COLO829 (cell line): ENCODE data around the gene TBC1D2B.

Experiments used
- DNase-seq: peaks from one replicate; pipeline ENCODE4 v3.0.0; 2012; ENCODE audit warnings: low spot score

Gene TBC1D2B

DNA sequence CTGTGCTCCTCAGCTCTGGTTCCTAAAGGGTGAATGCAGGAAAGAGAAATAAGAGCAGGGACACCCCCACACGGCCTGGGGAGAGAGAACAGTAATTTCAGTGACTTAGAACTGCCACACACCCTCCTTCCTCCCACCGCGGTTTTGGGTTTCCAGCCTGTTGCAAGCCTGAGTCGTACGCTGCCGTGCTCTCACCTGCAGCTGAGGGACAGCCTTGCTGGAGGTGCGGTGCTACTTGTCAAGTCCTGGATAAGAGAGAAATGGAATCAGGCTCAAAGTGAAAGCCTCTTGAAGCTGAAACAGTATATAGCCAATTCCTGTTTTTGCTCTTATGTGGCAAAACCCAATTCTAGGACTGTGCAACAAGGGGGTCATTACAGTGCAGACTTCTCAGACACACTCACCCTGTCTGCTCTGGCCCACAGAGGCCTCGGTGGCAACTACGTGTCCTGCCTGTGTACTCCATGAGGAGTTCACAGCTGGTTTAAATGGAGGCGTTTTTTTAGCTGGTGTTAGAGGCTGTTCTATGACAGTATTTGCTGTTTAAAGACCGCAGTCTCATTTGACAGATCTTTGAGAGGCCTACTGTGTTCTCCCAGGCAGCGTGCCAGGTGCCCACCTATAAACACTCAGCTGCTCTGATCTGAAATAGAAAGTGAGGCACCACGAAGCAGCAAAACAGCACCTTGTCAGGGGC is 42.9 kb downstream of the TBC1D2B start:
- DNase-seq = no peak

DNA sequence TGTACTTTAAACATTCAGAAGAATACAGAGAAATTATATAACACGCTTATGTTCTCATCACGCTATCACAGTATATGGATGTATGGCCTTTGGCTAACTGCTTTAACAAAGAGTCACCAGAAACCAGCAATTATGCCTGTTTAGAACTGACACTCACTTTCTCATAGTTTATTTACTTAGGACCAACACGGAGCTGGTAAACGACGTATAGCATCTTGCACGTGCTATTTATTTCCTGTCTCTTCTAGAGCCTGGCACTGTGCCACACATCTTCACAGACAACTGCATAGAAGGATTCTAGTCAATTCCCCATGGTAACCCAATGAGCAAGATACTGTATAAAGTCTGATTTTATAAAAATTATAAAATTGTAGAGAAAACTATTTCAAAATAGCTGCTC is 43.6 kb downstream of the TBC1D2B start:
- DNase-seq = no peak

DNA sequence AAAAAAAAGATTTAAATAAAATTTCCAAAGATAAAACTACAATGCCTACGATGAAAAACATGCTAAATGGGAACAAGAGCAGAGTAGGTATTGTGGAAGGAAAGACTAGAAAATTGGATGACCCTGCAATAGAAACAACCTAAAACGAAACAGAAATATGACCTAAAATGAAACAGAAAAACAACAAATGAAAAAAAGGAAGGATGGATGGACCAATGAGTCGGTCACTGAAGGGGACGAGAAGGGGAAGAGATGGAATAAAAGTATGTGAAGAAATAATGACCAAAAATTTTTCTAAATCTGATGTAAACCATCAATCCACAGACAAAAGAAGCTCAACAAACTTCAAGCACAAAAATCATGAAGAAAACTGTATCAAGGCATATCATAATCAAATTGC is 44.8 kb downstream of the TBC1D2B start:
- no peak for DNase-seq

DNA sequence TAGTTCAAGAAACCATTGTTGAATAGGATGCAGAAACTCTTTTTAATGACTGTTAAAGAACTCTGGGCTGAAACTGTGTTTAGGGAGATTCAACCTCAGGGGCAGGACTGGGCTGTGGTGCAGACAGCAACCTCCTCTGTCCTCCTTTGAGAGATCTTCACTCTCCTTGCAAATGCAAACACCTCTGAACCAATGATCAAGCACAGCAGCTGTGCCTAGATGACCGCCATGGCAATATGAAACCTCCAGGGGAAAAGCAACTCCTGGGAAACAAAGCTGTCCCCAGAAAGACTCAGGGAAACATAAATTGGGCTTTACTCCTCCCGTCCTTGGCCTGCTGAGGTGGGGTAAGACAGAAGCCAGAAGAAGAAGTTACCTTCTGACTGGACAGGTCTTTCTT is 52.6 kb downstream of the TBC1D2B start:
- no peak for DNase-seq

DNA sequence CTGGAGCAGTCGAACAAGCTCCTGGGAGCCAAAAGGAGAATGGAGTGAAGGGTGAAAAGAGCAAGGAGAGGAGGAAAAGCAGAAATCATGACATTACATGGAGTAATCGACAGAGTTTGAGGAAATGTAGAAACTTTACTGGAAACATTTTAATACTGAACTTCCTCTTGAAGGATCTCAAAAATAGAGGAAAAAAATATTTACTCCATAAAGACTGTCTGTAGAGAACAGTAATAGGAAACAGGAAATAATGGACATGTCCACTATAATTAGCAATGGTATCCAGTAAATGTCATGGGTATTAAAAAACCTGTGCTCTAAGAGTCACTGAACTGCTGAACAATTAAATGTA is 53.0 kb downstream of the TBC1D2B start:
- DNase-seq = no peak

DNA sequence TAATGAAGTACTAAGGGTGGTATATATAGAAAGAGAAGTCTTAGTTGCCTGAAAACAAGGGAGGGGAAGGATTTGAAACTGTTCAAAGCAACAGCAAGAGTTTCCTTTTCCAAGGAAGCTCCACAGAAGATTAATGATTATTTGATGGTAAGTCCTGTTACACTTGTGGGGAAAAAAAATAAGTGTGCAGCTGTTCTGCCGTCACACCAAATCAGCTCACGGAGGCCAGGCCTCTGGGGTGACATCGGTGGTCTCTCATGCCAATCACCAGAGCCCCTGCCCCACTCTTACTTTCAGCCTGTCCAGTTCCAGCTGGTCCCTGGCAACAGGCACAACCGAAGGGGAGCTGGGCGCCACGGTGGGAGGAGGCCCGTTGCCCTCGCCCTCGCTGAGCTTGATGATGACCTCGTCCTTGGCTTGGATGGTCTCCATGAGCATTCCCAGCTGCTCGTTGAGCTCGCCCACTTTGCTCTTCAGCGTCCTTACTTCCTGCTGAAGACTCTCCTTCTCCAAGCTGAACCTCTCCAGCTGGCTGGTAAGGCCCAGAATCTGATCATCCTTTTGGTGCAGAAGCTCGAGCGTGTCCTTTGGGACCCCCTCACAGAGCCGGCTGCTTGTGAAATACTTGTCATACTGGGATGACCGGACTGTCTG is 53.5 kb downstream of the TBC1D2B start:
- DNase-seq = no peak

DNA sequence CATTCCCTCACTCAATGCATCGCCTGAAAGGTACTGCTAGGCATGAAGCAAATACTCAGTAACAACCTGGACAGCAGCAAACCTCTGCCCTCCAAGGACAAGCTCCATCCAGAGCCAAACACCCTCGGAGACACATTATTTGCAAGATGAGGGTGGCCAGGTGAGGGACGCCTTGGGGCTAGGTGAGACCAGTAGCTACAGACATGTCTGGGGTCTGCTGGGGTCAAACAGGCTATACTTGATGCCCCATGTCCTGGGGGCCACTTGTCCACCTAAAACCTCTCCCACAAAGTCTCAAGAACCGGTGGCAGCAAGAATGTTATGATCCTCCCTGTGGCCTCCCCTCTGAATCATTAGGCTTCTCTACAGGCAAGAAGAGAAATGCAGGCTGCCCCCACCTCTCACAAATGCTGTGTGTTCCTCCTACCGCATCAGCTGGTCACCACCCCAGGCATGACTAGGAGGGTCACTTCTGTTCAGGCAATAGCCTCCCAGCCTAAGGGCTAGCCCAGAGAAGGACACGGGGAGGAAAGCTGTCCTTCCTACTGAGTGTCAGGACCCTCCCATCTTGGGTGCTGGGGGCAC is 54.3 kb downstream of the TBC1D2B start:
- no peak for DNase-seq

DNA sequence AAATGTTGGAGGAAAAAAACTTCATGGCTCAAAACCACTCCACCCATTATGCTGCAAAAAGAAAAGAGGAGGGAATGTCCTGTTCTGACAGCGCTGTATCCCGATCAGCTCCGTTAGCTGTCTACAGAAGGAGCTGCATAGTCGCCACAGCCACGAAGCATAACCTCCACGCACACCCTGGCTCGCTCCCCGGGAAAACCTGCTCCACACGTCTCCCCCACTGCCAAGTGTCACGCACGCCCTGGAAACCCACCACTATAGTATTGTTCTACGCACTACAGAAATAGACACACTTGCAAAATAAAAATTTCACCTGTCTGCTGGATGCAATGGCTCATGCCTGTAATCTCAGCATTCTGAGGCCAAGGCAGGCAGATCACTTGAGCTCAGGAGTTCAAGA is 55.8 kb downstream of the TBC1D2B start:
- DNase-seq = no peak

DNA sequence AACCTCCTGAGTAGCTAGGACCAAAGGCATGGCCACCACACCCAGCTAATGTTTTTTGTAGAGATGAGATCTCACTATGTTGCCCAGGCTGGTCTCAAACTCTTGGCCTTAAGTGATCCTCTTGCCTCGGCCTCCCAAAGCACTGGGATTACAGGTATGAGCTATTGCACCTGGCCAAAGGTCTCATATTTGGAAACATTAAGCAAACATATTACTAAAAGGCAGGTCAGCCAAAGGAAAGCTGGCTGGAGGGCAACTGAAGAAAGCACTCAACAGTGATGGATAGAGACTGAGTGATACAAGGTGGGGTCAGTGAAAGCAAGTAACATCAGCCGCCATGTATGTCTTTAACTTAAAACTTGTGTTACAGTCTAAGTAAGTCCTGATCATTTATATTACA is 57.5 kb downstream of the TBC1D2B start:
- no peak for DNase-seq

DNA sequence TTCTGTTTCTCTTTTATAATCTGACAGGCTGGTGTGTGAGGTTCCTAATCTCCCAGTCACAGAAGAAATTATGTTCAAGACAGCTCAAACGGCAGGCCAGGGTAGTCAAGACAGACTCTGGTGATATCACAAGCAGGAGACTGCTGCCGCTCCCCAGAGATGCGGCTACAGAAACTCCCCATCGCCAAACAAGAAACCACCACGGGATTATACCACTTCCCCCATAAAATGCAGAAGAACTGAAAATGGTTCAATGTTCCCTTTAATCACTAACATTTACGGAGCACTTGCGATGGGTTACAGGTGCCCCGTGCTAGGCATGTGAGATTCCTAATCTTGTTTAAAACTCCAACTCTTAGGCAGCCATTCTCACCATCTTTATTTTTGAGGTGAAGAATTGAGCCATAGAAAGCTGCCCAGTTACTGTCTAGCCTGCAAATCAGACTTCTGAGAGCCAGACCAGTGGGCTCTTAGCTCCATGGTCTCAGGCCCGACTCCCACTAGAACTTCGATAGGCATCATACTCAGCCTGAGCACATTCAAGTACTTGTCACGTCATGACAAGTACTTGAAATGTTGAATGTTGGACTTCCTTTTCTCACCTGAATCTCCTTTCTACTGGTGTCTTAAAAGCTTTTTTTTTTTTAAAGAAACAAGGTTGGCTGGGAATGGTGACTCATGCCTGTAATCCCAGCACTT is 58.4 kb downstream of the TBC1D2B start:
- no peak for DNase-seq

DNA sequence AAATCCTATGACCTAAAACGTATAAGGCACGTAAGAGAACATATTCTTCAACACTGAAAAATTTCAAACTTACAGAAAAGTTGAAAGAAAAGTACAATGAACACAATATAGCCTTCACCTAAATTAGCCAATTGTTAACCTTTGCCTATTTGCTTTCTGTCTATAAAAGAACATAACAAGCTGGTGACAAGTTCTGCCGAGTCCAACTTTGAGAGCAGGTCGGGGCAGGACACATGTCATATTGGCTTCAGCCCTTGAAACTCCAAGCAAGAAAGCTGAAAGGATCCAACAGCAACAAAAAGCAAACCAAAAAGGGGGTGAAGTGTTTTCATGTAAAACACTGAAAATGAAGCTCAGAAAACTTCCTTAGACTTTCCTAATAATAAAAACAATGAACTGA is 59.1 kb downstream of the TBC1D2B start:
- no peak for DNase-seq

DNA sequence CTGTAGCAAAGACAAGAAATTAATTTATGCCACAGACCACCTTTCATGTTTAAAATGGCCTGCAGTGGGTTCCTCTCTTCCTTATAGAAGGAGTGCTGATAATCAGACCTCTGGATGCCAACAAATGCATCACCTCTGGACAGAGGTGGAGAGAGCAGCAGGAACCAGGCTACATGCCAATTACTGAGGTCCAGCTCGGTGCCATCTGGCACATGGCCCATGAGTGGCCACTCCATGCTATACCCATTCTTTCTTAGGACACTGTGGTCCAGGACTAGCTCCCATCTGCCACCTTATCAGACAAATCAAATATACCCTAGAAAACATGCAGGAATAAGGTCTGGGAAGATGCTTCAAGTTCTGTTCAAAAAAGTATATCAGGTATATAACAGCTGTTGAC is 60.7 kb downstream of the TBC1D2B start:
- DNase-seq = no peak

DNA sequence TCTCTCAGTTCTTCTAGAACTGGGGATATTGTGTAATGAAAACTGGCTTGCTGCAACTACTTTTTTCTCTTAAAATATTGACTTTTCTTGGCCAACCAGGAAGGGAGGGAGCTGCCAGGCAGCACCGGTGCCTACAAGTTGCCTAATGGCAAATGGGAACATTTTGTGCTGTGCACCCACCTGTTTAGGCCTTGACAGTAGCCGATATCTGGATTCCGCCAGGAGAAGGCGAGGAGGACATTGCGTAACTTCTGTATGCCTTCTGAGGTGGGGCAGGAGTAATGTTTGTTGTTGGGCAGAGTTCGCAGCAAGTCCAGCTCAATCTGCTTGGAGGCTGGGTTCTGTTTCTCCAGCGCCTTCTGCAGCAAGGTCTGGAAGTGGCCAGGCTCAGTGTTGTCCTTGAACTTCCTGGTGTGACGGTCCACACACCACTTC is 64.9 kb downstream of the TBC1D2B start:
- DNase-seq = no peak

DNA sequence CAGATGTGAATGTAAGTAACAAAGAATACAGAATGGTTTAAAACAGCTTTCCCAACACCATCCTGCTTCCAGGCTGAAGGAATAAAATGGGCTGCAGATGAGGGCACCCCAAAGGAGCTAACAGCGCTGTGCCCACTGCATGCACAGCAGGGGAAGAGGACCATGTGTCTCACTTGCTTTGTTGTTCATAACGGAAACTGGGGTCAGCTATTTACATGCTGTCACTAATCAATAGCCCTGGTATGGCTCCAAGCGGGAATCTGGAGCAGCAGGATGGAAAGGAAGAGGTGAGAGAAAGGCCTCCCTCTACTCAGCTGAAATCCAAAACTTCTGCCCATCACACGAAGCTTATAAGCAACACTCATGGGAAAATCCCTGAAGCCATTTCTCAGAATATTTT is 67.4 kb downstream of the TBC1D2B start:
- no peak for DNase-seq

DNA sequence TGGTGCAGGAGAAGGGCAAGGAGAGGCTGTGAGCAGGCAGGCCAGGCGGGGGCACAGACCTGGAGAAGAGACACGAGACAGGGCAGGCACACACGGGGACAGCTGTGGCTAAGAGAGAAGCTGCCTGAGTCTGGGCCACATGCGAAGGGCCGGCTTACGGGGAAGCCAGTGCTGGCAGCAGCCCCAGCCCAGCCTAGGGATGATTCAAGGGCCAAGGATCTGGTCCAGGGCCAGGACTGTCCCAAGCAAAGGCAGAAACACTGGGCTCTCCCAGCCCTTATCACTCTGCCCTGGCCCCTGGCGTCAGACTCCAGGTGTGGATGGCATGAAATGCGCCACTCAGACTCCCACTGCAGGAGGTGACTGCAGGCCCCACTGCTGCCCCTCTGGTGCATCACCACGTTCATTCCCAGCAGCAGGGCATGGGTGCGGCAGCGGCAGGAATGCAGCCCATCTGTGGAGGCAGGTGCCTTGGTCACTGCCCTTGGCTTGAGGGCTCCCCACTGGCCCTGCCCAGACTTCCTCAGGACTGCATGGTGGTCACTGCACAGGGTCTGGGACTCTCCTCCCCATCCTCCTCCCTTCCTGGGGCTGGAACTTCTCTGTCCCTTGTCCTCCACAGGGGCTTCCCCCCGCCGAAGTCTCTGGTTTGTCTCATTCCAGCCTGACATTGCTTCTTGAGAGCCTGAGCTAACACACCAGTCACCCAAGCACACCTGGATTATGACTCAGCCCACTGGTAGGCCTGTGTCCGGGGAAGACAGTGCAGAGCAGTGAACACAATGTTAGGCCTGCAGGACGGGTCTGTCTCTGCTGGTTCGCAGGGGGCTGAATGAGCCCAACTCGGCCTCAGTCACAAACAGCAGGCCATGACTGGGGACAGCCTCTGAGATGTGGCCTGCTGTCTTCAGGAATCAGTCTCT is 69.3 kb downstream of the TBC1D2B start:
- DNase-seq = no peak

DNA sequence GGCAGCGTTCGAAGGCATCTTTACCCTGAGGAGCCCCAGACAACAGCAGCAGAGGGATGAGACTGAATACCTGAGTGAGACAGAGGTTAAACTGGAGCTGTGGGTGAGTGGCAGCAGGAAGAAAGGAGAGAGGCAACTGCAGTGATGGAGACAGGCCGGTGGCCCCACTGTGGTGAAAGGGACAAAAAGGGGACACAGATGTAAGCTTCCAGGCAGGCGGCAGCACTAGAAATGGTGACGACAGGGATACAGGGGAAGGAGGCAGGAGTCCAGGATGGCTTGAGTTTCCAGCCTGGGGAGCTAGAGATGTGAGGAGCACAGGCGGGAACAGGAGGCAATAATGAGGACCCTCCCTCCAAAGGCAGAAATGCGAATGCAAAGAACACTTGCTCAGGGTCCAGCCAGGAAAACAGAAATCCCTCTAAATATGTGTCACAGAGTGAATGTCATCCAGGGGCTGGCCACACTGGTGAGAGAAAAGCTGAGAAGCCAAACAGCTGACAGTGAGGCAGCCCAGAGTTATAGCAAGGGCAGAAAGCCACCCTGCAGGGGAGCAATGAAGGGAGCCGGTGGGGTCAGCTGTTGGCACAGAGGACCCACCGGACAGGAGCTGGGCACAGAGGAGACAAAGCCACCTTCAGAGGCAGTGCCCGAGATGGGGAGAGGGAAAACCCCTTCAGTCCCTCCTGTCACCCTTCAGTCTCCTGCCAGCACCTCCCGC is 70.1 kb downstream of the TBC1D2B start:
- no peak for DNase-seq

DNA sequence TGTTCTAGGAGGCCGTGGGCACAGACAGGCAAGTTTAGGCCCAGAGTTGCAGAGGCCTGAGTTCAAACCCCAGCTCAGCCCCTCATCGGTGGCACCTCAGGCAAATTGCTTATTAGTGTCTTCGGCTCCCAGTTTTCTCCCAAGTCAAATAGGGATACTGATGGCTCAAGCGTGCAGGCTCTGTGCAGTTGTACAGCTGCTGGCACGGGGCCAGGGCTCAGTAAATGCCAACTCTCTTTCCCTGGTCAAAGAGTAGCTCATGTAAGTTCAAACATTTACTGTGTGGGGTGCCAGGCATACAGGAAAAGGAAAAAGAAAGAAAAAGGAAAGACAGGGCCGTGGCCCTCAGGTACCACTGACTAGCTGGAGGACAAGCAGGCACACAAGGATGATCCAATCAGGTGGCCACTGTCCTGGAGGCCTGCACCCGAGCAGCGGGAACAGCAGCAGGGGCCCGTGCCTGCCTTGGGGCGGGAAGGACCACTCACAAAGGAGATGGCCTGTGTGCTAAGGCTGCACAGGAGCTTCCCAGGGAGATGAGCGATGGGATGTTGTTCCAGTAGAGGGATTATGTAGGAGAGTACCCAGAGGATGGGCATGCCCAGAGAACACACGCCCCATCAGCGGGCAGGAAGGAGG is 70.8 kb downstream of the TBC1D2B start:
- DNase-seq = no peak

DNA sequence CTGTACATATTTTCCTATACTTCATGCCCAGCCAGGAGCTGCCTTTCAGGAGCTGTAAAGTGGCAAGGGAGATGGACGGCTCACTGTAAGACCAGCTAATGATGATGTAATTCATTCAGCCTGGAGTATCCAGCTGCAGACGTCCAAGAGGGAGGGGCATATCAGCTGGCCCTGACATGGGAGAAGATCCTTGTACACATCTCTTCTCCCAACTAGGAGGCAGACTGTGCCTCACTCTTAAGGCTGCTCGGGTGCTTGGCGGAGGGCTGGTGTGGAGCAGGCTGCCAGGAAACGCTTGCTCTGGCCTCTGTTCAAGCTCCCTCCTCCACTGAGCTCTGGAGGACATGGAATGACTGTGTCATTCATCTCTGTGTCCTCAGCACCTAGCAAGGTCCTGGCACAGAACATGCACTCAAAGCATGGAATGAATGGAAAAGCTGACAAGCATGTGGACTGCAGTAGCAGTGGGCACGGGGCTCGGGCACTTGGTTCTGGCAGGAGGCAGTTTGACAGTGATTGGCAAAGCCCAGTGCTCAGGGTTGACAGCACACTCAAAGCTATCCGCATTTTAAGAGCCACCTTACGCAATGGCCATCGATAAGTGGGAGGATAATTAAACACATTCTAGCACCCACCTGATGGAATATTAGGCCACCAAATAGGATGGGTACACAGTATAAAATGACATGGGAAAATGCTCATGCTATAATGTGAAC is 72.4 kb downstream of the TBC1D2B start:
- no peak for DNase-seq

DNA sequence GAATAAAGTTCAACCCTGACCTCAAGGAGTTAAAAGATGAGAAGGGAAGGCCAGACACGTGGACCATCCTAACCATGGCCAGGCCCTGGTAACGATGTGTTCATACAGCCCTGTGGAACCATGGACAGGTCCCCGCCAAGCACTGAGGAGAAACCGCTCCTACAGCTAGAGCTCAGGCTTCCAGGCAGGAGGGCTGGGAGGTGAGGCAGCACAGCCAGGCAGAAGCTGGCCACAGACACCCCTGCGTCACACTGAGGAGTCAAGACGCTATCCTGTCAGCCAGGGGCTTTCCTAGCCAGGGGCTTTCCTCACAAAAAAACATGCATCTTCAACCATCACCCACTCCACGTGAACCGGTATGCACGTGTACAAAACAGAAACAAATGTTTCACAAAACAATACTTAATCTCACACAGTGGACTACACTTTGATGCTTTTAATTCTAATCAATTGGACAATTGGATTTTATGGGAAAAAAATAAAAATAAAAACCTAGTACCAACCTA is 73.2 kb downstream of the TBC1D2B start:
- no peak for DNase-seq

DNA sequence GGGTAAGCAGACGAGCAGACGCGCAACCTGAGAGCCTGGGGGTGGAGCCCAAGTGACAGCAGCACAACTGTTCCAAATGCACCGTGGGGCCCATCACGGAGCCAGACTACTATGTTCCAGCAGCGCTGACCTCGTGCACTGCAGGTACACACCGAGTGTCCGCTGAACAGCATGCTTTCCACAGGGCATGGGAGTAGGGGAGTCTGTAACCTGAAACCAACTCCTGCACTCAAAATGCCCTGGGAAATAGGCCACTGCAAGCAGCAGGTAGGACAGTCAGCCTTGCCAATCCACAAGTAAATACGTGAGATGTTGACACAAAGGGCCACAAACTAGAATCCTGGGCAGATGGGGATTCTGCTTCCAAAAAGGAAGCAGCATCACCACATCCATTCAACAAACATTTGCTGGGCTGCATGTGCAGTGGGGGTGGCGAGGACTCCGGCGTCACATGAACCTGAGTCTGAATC is 73.9 kb downstream of the TBC1D2B start:
- DNase-seq = no peak
